HG02981 (cell line): ENCODE results near the gene ADRB2.
"Not testable (repeated sequence)": the region's sequence is repeated elsewhere in the genome, so short reads cannot be mapped to it uniquely, and the experiment has no call there.

Experiments
- ATAC-seq: cut with Tn5 transposase; IDR thresholded peaks from one replicate; pipeline ENCODE4 v1.9.1; 2021; ENCODE audit warnings: mild to moderate bottlenecking, moderate library complexity; ENCODE audit not compliant: unreplicated experiment

ADRB2 gene

DNA sequence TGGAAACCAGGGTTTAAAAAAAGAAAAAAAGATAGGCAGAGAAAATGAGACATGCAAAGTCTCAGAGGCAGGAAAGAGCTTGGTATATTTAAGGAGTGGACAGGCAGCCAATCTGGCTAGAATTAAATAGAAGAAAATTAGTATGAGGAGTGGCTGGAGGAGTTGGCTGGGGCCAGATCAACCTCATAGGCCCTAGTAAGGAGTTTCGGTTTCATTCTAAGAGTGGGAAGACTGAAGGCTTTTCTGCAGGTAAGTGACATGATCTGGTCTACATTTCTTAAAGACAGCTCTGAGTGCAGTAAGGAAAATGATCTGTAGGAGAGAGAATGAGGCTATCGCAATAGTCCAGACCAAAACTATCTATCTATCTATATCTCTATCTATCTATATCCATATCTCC is 27.5 kb downstream of the ADRB2 start:
- ATAC-seq, result no peak

DNA sequence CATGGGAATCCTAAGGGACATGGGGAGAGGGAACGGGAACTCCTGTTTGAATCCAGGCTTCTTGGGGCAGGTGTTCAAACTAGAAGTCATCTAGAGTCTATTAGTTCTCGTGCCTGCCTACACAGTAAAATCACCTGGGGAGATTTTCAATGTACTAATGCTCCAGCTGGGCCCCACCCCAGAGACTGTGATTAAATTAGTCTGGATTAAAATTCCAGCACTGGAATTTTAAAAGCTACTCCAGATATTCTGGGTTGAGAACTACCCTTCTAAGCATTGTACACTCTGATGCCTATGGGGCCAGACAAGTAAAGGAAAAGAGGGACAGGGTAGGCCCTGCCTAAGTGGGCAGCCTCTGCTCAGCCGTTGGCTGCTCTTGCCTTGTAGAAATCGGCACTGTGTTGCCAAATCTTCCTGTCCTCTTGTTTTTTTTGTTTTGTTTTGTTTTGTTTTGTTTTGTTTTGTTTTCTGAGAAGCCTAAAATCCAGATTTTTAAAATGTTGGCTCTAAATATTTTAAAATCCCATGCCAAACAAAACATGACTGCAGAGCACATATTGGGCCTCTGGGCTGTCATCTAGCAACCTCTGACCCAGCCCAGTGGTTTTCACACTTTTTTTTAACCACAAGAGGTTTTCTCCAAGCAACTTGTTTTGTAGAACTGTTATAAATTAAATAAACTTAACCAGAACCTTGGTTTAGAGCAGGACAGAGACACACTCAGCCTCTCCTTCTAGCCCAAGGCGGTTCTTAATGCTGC is 29.0 kb downstream of the ADRB2 start:
- no peak for ATAC-seq

DNA sequence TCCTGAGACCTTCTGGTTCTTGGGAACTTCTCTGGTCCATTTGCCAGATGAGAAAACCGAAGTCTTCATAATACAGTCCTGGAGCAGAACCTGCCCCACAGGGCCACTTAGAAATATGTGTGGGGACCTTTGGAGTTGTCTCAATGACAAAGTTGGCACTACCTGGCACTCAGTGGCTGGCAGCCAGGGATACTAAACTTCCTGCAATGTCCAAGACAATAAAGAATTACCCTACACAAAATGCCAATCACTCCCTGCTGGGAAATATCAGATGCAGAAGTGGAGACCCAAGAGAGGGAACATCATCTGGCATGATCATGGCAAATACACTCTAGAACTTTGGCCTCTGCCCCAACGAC is 29.6 kb downstream of the ADRB2 start:
- no peak for ATAC-seq

DNA sequence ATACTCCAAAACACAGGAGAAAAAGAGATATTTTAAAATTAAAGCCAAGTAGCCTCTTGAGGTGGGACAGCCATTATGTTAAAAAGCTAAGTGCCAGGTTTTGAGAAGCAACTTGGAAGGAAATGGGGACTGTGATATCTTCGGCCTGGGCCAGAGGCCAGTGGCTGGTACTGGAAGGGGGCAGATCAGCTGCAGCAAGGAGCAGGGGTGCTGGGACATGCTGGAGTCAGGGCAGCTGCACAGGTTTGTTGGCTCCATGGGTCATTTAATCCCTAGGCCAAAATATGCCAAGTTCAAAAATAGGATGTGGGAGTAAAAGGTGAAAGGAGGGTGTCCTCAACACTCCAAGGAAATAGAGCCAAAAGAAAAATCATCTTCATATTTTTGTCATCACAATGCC is 30.0 kb downstream of the ADRB2 start:
- no peak for ATAC-seq

DNA sequence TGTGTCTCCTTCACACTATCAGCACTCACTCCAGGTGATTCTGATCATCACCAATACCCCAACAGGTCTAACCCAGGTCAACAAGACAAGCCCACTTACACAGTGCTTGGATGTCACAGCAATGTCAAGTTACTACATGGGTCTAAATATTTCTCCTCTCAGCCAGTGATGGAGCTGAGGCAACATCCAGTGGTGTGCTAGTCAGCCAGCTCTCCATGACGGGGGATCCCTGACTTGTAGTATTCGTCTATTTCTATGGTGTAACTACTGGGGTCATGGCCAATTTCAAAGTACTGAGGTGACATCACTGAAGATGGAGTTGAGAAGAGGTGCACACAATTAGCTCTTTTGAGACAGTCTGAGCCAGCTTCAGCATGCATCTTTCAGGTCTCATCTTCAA is 31.1 kb downstream of the ADRB2 start:
- no peak for ATAC-seq

DNA sequence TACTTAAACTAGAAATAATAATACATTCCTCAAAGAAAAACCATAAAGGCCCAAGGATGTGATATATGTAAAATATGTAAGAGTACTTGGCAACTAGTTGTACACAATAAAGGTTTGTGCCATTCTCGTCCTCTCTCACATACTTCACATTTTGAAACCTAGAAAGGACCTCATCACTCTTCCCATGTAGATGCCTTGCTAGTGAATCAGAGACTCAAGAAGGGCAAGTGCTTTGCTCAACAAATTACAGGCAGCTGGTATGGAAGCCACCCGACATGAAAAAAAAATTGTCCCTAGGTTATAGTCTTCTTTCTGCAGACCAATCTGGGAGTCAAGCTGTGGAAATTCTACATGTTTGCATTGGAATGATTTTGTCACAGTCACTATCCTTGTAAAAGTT is 31.7 kb downstream of the ADRB2 start:
- no peak for ATAC-seq

DNA sequence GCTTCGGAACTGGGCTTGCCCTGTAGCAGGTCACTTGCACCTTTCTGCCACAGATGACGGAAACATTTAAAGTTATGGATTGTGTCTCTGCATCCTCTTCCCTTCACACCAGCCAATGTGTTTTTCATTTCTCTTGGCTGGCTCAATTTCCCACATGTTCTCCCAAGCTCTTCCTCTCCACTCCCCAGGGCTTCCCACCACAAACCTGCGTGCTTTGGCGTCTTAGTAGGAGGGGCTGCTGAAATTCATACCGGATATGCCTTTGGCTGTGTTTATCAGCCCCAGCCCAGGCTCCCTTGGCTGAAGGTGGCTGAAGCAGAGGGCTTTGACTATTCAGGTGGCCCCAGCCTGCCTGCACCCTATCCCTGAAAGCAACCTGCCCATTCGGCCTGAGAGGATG is 32.1 kb downstream of the ADRB2 start:
- ATAC-seq, result no peak

DNA sequence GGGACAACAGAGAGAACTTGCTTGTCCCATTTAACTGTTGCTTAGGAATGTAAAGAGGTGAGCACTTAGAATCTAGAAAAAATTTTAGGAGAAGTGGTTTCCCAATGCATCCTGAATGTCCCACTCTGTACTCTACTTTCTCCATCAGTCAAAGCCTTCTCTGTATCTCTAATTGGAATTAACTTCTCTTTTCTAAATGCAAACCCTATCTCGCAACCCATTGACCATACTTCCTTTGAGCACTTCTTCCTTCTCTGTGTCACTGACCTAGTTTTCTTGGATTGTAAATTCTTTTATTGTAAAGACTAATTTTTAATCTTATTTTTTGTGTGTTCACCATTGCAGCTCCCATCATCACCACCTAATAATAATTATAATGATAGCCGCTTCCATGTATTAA is 33.3 kb downstream of the ADRB2 start:
- no peak for ATAC-seq

DNA sequence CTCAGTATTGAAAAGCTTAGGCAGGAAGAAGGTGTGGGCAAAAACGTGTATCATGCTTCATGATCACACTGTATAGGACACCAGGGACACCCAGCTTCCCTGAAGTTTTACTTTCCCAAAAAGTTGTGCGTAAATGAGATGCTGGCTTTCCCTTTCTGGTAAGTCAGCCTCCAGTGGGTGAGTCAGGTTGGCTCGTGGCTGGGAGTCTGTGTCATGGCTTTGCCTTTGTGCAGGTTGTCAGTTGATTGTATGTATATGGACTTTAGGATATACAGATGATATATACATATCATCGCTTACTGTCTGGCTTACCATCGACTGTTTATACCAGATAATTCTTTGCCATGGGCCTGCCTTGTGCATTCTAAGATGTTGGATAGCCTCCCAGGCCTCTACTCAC is 34.2 kb downstream of the ADRB2 start:
- no peak for ATAC-seq

DNA sequence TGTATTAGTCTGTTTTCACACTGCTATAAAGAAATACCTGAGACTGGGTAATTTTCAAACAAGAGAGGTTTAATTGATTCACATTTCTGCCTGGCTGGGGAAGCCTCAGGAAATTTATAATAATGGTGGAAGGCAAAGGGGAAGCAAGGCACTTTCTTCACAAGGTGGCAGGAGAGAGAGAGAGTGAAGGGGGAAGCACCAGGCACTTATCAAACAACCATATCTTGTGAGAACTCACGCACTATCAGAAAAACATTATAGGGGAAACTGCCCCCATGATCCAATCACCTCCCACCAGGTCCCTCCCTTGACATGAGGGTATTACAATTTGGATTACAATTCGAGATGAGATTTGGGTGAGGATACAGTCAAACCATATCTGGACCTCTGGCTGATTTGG is 34.7 kb downstream of the ADRB2 start:
- no peak for ATAC-seq

DNA sequence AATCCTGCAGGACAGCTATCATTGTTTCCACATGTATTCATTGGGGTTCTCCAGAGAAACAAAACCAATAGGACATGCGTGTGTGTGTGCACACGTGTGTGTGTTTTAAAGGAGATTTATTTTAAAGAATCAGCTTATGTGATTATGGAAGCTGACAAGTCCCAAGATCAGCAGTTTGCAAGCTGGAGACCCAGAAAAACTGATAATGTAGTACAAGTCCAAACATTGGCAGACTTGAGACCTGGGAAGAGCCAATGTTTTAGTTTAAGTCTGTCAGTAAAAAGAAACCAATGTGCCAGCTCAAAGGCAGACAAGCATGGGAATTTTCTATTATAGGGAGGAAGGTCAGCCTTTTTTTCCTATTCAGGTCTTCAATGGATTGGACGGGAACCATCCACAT is 35.3 kb downstream of the ADRB2 start:
- no peak for ATAC-seq

DNA sequence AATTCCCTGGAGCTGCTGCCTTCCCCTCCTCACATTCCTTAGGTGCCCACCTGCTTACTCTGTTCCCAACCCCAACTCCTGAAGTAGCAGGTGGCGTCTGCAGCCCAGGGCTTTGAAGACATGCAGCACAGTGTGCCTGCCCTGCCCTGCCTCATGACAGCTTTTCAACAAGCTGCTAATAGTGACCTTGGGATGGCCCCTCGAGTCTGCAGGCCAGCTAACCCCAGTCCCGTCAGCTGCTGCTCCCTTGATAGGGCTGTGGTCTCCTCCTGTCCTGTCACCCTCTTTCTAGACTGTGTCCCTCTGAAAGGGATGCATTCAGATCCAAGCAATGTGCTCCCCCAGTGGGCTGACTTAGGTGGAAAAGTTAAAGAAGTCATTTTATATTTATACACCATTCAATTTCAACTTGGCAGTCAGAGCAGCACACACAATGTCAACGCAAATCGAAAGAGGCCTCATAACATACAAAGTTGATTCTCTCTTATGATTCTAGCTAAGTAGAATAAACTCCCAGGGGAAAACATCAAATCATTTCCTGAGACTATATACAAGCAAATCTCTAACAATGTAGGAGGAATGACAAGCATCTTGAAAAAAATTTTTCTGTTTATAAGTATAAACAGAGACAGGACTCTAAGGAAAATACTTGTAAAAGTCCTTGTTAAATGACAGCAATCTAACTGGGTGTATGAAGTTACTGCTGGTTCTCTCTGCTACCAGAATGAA is 37.9 kb downstream of the ADRB2 start:
- no peak for ATAC-seq

DNA sequence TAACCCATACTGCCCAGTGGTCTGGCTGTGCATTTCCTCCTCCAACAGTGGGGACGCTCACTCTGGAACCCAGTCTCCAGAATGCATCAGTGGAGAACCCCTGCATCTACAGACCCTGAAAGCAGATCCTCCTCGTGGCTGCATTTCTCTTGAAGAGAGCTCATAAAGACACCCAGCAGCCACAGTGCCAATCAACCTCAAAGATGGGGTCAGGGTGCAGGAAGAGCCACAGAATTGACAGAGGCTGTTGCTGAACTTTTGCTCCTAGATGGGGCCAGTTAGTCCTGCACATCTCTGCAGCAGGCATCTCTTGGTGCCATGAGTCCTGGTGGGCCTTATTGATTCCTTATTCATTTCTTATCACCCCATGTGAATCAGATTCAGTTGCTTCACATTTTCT is 39.6 kb downstream of the ADRB2 start:
- no peak for ATAC-seq

DNA sequence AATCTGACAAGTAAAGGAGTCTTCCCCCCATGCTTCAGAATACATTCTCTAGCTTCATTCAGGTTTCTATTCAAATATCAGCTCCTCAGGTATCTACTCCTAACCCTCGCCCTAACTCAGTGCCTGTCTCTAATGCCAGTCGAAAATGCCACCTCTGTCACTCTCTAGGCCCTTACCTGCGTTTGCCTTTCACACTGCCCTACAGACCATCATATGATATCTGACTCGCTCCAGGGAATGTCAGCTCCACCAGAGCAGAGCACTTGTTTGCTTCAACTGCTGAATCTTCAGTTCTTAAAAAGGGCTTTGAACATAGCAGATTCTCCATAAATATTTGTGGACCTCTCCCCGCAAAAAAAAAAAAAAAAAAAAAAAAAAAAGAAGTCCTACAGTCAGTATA is 46.7 kb downstream of the ADRB2 start:
- ATAC-seq, result no peak

DNA sequence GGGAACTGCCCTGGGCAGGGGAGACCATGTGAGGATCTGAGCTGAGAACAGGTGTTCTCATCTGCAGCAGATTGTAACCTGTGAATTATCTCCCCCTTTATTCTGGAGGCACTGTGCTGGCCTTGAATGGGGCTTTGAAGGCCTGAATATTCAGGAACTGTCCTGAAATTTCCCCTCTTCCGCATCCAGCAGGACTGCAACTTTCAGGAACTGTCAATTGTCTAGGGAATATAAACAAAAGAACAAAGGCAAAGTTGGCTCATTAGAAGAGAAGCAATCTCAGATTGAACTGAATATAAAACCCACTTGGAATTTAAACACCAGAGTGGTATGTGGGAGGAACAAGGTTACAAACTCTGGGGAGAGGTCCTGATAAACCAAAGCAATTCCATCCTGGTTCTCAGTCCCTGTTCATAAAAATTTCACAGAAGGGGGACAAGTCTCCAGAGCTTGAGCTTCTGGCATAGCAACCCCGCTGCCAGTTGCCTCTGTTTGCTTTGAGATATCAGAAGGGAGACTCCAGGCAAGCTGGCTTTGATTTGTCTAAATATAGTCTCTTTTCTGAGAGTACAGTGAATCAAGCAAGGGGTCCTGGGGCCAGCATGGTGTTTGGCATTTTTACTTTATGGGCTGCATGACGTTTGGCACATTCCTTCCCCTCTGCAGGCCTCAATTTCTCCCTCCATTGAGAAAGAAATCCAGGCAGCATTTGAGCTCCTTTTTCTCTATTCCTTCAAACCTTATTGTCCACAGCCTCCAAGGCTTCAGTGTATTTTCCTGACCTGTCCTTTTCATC is 47.5 kb downstream of the ADRB2 start:
- no peak for ATAC-seq

DNA sequence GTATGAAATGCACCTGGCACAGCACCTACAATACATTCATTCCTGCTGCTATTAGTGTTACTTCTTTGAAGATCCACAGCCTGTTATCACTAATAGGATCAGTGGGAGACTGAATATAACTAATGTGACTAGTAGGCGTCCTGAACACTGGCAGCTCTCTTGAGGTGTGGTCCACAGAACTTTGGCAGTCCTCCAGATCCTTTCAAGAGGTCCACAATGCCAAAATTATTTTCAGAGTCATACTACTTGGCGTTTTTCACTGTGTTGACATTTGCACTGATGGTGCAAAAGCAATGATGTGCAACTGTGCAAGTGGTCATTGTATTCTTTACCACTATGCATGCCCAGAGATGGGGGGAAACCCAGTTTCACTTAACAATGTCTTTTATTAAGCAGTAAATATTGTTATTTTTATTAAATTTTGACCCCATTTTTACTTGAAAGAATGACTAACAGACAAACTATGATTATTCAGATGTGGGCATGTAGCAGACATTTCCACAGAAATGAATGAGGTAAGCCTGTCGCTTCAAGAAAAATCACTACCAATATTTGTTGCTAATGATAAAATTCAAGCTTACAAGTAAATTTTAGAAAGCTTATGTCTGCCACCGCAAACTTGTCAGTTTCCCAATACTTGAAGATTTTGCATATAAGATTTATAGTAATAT is 48.9 kb downstream of the ADRB2 start:
- ATAC-seq, result no peak

DNA sequence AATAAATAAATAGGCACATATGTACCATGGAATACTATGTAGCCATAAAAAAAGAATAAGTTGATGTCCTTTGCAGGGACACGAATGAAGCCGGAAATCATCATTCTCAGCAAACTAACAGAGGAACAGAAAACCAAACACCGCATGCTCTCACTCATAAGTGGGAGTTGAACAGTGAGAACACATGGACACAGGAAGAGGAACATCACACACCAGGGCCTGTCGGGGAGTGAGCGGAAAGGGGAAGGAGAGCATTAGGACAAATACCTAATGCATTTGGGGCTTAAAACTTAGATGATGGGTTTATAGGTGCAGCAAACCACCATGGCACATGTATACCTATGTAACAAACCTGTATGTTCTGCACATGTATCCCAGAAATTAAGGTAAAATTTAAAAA is 51.0 kb downstream of the ADRB2 start:
- ATAC-seq, result not testable (repeated sequence)
